B cell (primary cell): ENCODE results near the gene RETREG1. TPM values are rescaled to one million over a fixed set of nuclear protein-coding genes. Genes with fewer than 3 reads are reported as not detected.

Source experiments
- ATAC-seq: fragments of 200-7000 bp; cut with Tn5 transposase; one replicate; pipeline ENCODE4 v1.10.0; 2021; ENCODE audit warnings: low read depth, mild to moderate bottlenecking, moderate number of reproducible peaks, moderate library complexity
- CTCF ChIA-PET: fragments of 350-600 bp; sonication (Branson Sonifier 250); formaldehyde crosslinking; loops from one replicate; lab custom pipeline; 2021; ENCODE audit warnings: antibody characterized with exemption, inconsistent platforms; lab: Charles Lee
- POLR2A ChIA-PET: fragments of 350-600 bp; sonication (Branson Sonifier 250); formaldehyde crosslinking; loops from one replicate; lab custom pipeline; 2021; ENCODE audit warnings: antibody characterized with exemption; lab: Charles Lee
- DNase-seq: peaks from one replicate; pipeline ENCODE4 v3.0.0; 2013
- H2AFZ ChIP-seq: 2 replicates; pipeline ENCODE4 v1.6.1; 2012; ENCODE audit warnings: mild to moderate bottlenecking, low read depth, low read length; ENCODE audit not compliant: insufficient read depth, poor library complexity, severe bottlenecking
- H3K27ac ChIP-seq, 2 donors: 1 replicate in 1 of 2; 2 replicates in 1 of 2; pipeline ENCODE4 v1.5.1; 2012 to 2013; ENCODE audit warnings: low read length in 2 of 2, mild to moderate bottlenecking in 2 of 2, moderate library complexity in 1 of 2
- H3K27me3 ChIP-seq, 4 experiments: fragments of 200-600 bp in 1 of 4; sonication (generic) in 1 of 4; replicated peaks in 1 of 4; 1 replicate in 2 of 4; 2 replicates in 2 of 4; pipeline versions ENCODE4 v1.6.1 to v1.7.0; 2013 to 2016; ENCODE audit warnings: low read length in 3 of 4, mild to moderate bottlenecking in 2 of 4, mixed read lengths in 1 of 4, moderate library complexity in 1 of 4; ENCODE audit not compliant: insufficient read depth in 4 of 4, control insufficient read depth in 3 of 4; ENCODE audit errors: control extremely low read depth in 1 of 4
- H3K36me3 ChIP-seq, 2 experiments: replicated peaks in 1 of 2; 1 replicate in 1 of 2; 2 replicates in 1 of 2; pipeline versions ENCODE4 v1.6.1 to v1.7.1; 2013; ENCODE audit warnings: low read length in 1 of 2; ENCODE audit not compliant: insufficient read depth in 2 of 2, control insufficient read depth in 1 of 2; ENCODE audit errors: control extremely low read depth in 1 of 2, extremely low read depth in 1 of 2
- H3K4me1 ChIP-seq, 2 donors: fragments of 200-600 bp in 1 of 2; sonication (generic) in 1 of 2; 1 replicate in 1 of 2; 2 replicates in 1 of 2; pipeline versions ENCODE4 v1.5.1 to v1.6.1; 2013 to 2017; ENCODE audit warnings: low read length in 2 of 2; ENCODE audit not compliant: control insufficient read depth in 2 of 2, insufficient read depth in 2 of 2
- H3K4me2 ChIP-seq: replicated peaks from 2 replicates; pipeline ENCODE3; 2012; ENCODE audit warnings: mild to moderate bottlenecking, low read depth, low read length; ENCODE audit not compliant: poor library complexity, severe bottlenecking
- H3K4me3 ChIP-seq, 5 experiments: fragments of 200-600 bp in 1 of 5; sonication (generic) in 1 of 5; 1 replicate in 3 of 5; 2 replicates in 2 of 5; pipeline versions ENCODE4 v1.5.1 to v1.7.0; 2011 to 2016; ENCODE audit warnings: low read length in 4 of 5, mild to moderate bottlenecking in 4 of 5, low read depth in 2 of 5, control low read depth in 1 of 5, moderate library complexity in 1 of 5; ENCODE audit not compliant: insufficient read depth in 1 of 5; ENCODE audit errors: control extremely low read depth in 1 of 5, extremely low read depth in 1 of 5
- H3K79me2 ChIP-seq: fragments of 200-600 bp; sonication (generic); one replicate; pipeline ENCODE4 v1.6.0; 2016; ENCODE audit warnings: low read length; ENCODE audit not compliant: control insufficient read depth, insufficient read depth
- H3K9ac ChIP-seq: fragments of 200-600 bp; sonication (generic); 2 replicates; pipeline ENCODE4 v1.6.1; 2017; ENCODE audit warnings: mild to moderate bottlenecking, low read length, moderate library complexity
- H3K9me3 ChIP-seq, 3 donors: one replicate each; pipeline versions ENCODE4 v1.6.1 to v1.7.1; 2013; ENCODE audit warnings: low read length in 2 of 3; ENCODE audit not compliant: control insufficient read depth in 2 of 3, insufficient read depth in 1 of 3; ENCODE audit errors: control extremely low read depth in 1 of 3
- H4K20me1 ChIP-seq: 2 replicates; pipeline ENCODE4 v1.6.0; 2012; ENCODE audit warnings: mild to moderate bottlenecking, low read length; ENCODE audit not compliant: insufficient read depth, control insufficient read depth, poor library complexity, severe bottlenecking
- H3K27ac Mint-ChIP-seq: one replicate; pipeline ENCODE4 v1.8.0; 2021; ENCODE audit warnings: mixed read lengths
- H3K27me3 Mint-ChIP-seq: one replicate; pipeline ENCODE4 v1.8.0; 2021; ENCODE audit warnings: mixed read lengths
- H3K4me1 Mint-ChIP-seq: one replicate; pipeline ENCODE4 v1.8.0; 2021; ENCODE audit warnings: mixed read lengths
- H3K4me3 Mint-ChIP-seq: one replicate; pipeline ENCODE4 v1.8.0; 2021; ENCODE audit warnings: mixed read lengths
- H3K9me3 Mint-ChIP-seq: one replicate; pipeline ENCODE4 v1.8.0; 2022; ENCODE audit warnings: mixed read lengths; ENCODE audit not compliant: insufficient read depth
- CTCF ChIP-seq: fragments of 200-600 bp; IDR thresholded peaks from one replicate; pipeline ENCODE4 v1.8.0; 2022; ENCODE audit warnings: antibody characterized with exemption, mild to moderate bottlenecking
- EZH2 ChIP-seq: IDR thresholded peaks from 2 replicates; pipeline ENCODE4 v1.6.1; 2012; ENCODE audit warnings: borderline replicate concordance, low read depth, mild to moderate bottlenecking, moderate library complexity, low read length; ENCODE audit not compliant: insufficient read depth, poor library complexity, severe bottlenecking
- WGBS: methylation state at CpG from one replicate; pipeline ENCODE4 v1.1.5; 2013; ENCODE audit warnings: missing lambda C conversion rate; ENCODE audit not compliant: insufficient coverage; 5-methylcytosine and 5-hydroxymethylcytosine counted together
- intact Hi-C: fragments of 100-400 bp; cut with micrococcal nuclease; formaldehyde crosslinking; loops from one replicate; pipeline ENCODE4 v1.10.0; 2022
- polyA plus RNA-seq: library from polyadenylated mRNA; depleted of rRNA; stranded (reverse); fragments of >200 nt; gene quantifications from 2 replicates; pipeline ENCODE4 v1.2.3, GENCODE V29; 2012
- total RNA-seq, 2 donors: library from RNA; stranded (reverse); fragments of 120-200 nt in 1 of 2; gene quantifications; 1 replicate in 1 of 2; 2 replicates in 1 of 2; pipeline versions ENCODE4 v1.2.3 to v1.2.4, GENCODE V29; 2013 to 2022

The RETREG1 gene
- total and polyA plus RNA-seq, 2 donors (not counting 1 experiment from before 2014, with no cell fraction given), result 5.1 to 12.9 TPM

- intact Hi-C loops, result no loop called here
- DNase-seq, result no peak
- Histone ChIP-seq H3K9ac (no peak overlapping the region), H3K79me2 (no peaks in the 10 kb centered on the region), H3K4me3 (no peak overlapping the region), H3K9me3 (no peaks in the 10 kb centered on the region), H3K4me2 (no peak overlapping the region), H3K27me3 (no peaks in the 10 kb centered on the region), H3K27ac (no peak overlapping the region), H3K36me3 (no peaks in the 10 kb centered on the region), H2AFZ (no peak overlapping the region), H4K20me1 (no peaks in the 10 kb centered on the region), H3K4me1 (no peaks in the 10 kb centered on the region)
- Mint-ChIP-seq H3K27ac (no peak overlapping the region), H3K27me3 (no peaks in the 10 kb centered on the region), H3K4me1 (peaks cover 4% of the 10 kb centered on the region), H3K9me3 (no peaks in the 10 kb centered on the region), H3K4me3 (no peak overlapping the region)
- no peak for ATAC-seq
- WGBS, result 73% methylated on average over 7 of the region's 11 CpGs
- no peak for TF ChIP-seq CTCF
- TF ChIP-seq EZH2, result no peak
- ChIA-PET POLR2A (no interaction called here), CTCF (no interaction called here)
These were observed 39.1 kb downstream of the RETREG1 start for GRCh38 chr5:16577677-16578076.

DNA sequence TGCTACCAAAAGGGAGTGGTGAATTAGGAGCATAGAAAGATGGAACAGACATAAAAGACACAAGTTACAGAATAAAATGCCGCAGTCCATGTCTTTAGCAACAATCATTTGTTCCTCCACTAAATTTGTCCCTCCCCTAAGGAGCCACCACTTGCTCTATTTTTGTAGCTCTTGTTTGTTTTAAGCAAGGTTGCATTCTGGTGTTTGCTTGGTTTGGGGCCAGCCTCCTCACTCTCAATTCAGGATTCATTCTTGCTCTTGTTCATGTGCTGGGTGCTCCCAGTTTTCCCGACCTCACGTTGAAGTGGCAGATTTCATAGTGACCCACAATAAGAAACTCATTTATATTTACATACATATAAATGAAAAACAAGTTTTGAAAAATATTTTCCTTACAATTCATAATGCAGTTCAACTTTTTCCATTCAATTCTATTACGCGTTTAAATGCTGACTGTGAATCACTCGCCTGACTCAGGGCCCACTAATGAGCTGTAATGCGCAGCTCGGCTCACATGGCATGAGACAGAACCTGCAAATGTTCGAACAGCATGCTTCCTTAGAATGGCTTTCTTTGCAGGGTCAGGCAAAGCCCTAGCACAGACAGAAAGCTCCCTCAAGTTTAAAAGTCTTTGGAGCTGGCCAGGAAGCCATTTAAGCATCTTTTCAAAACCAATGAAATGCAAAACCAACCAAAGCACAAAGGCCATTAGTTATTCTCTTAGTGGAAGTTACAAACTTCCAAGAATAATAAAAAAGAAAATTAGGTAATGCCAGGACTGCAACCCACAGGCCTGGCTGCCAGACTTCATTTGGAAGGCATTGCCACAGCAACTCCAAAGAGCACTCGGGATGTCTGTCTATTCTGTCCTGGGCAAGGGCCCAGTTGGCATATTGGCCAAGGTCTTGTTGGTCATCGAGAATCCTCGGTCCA is 41.7 kb downstream of the RETREG1 start:
- Histone ChIP-seq H3K9ac (no peak overlapping the region), H3K27me3 (no peaks in the 10 kb centered on the region), H4K20me1 (no peaks in the 10 kb centered on the region), H3K4me1 (no peaks in the 10 kb centered on the region), H3K27ac (no peak overlapping the region), H2AFZ (no peak overlapping the region), H3K4me3 (no peak overlapping the region), H3K79me2 (no peaks in the 10 kb centered on the region), H3K36me3 (no peaks in the 10 kb centered on the region), H3K4me2 (no peak overlapping the region), H3K9me3 (no peaks in the 10 kb centered on the region)
- intact Hi-C loops, result no loop called here
- no peaks in the 10 kb centered on the region for H3K9me3 Mint-ChIP-seq
- no peak overlapping the region for H3K27ac Mint-ChIP-seq
- POLR2A ChIA-PET, result no interaction called here
- no peak overlapping the region for H3K4me3 Mint-ChIP-seq
- DNase-seq (no peak), ATAC-seq (no peak)
- TF ChIP-seq EZH2 (no peak), CTCF (no peak)
- peaks cover 4% of the 10 kb centered on the region for H3K4me1 Mint-ChIP-seq
- H3K27me3 Mint-ChIP-seq, result no peaks in the 10 kb centered on the region
- WGBS, result 94% methylated on average over 9 of the region's 12 CpGs
- CTCF ChIA-PET, result no interaction called here
